SK-N-SH treated with all-trans-retinoic acid at 6 μM for 48 hours (cell line): Measurements from ENCODE around the gene VOPP1.

Source experiments
- ATAC-seq: fragments of 200-7000 bp; cut with Tn5 transposase; 3 replicates; pipeline ENCODE4 v1.9.1; 2020; ENCODE audit warnings: mild to moderate bottlenecking, moderate library complexity
- BACH2 ChIP-seq: fragments of 250-450 bp; sonication (Bioruptor Pico); IDR thresholded peaks from 2 replicates; pipeline ENCODE4 v1.9.0; 2021; ENCODE audit warnings: mild to moderate bottlenecking, borderline replicate concordance
- CSDC2 ChIP-seq: fragments of 250-450 bp; sonication (Bioruptor Pico); IDR thresholded peaks from 2 replicates; pipeline ENCODE4 v1.5.0; 2020; ENCODE audit warnings: mild to moderate bottlenecking, moderate library complexity
- CSRNP3 ChIP-seq: fragments of 250-450 bp; sonication (Bioruptor Pico); IDR thresholded peaks from 2 replicates; pipeline ENCODE4 v1.5.1; 2021; ENCODE audit warnings: mild to moderate bottlenecking, moderate library complexity
- ISL1 ChIP-seq: fragments of 250-450 bp; sonication (Bioruptor Pico); IDR thresholded peaks from 2 replicates; pipeline ENCODE4 v2.1.2; 2022; ENCODE audit warnings: mild to moderate bottlenecking, moderate library complexity
- OSR1 ChIP-seq: fragments of 250-450 bp; sonication (Bioruptor Pico); IDR thresholded peaks from 2 replicates; pipeline ENCODE4 v1.8.0; 2022; ENCODE audit warnings: moderate library complexity, mild to moderate bottlenecking, inconsistent platforms
- PPARA ChIP-seq: fragments of 250-450 bp; sonication (Bioruptor Pico); IDR thresholded peaks from 2 replicates; pipeline ENCODE4 v1.5.0; 2020; ENCODE audit warnings: mild to moderate bottlenecking, borderline replicate concordance
- RARB ChIP-seq: fragments of 250-450 bp; sonication (Bioruptor Pico); IDR thresholded peaks from 2 replicates; pipeline ENCODE4 v1.8.0; 2021; ENCODE audit warnings: mild to moderate bottlenecking, moderate library complexity
- SNAI2 ChIP-seq: fragments of 250-450 bp; sonication (Bioruptor Pico); IDR thresholded peaks from 2 replicates; pipeline ENCODE4 v1.5.0; 2020; ENCODE audit warnings: mild to moderate bottlenecking, moderate library complexity
- TCF4 ChIP-seq: fragments of 250-450 bp; sonication (Bioruptor Pico); IDR thresholded peaks from 2 replicates; pipeline ENCODE4 v1.8.0; 2021; ENCODE audit warnings: mild to moderate bottlenecking, moderate library complexity, borderline replicate concordance
- TOX ChIP-seq: fragments of 250-450 bp; sonication (Bioruptor Pico); IDR thresholded peaks from 2 replicates; pipeline ENCODE4 v1.8.0; 2021; ENCODE audit warnings: mild to moderate bottlenecking, moderate library complexity, borderline replicate concordance
- ZC3H10 ChIP-seq: fragments of 250-450 bp; sonication (Bioruptor Pico); IDR thresholded peaks from 2 replicates; pipeline ENCODE4 v1.5.1; 2021; ENCODE audit warnings: mild to moderate bottlenecking, moderate library complexity
- ZNF565 ChIP-seq: fragments of 450-650 bp; formaldehyde crosslinking; conservative IDR thresholded peaks from 2 replicates; pipeline ENCODE4 v1.5.0; 2020; ENCODE audit warnings: low read depth, mild to moderate bottlenecking, moderate library complexity
- ZNF70 ChIP-seq: fragments of 450-650 bp; formaldehyde crosslinking; IDR thresholded peaks from 2 replicates; pipeline ENCODE4 v1.5.0; 2020; ENCODE audit warnings: mild to moderate bottlenecking, moderate library complexity
- ZNF8 ChIP-seq: fragments of 450-650 bp; formaldehyde crosslinking; IDR thresholded peaks from 2 replicates; pipeline ENCODE4 v1.5.0; 2020; ENCODE audit warnings: mild to moderate bottlenecking, moderate library complexity
- TF ChIP-seq, protein P1 (sequence below): fragments of 250-450 bp; sonication (Bioruptor Pico); IDR thresholded peaks from 2 replicates; pipeline ENCODE4 v1.5.0; 2020; ENCODE audit warnings: mild to moderate bottlenecking, moderate library complexity
- TF ChIP-seq, protein P2 (sequence below): fragments of 250-450 bp; sonication (Bioruptor Pico); IDR thresholded peaks from 2 replicates; pipeline ENCODE4 v1.5.1; 2020; ENCODE audit warnings: low read depth, mild to moderate bottlenecking, moderate library complexity
- TF ChIP-seq, protein P3 (sequence below): fragments of 250-450 bp; sonication (Bioruptor Pico); IDR thresholded peaks from 2 replicates; pipeline ENCODE4 v1.8.0; 2021; ENCODE audit warnings: low read depth, mild to moderate bottlenecking, moderate library complexity, borderline replicate concordance
- TF ChIP-seq, protein P4 (sequence below): fragments of 250-450 bp; sonication (Bioruptor Pico); IDR thresholded peaks from 2 replicates; pipeline ENCODE4 v1.8.0; 2020; ENCODE audit warnings: mild to moderate bottlenecking, moderate library complexity, borderline replicate concordance

The VOPP1 gene

GRCh38 chr7:55435466-55435865, 136.8 kb downstream of the VOPP1 start:
- TF ChIP-seq OSR1 (CRISPR knock-in tag) (no peak), TCF4 (CRISPR knock-in tag) (no peak)
- TF ChIP-seq, protein P1, sequence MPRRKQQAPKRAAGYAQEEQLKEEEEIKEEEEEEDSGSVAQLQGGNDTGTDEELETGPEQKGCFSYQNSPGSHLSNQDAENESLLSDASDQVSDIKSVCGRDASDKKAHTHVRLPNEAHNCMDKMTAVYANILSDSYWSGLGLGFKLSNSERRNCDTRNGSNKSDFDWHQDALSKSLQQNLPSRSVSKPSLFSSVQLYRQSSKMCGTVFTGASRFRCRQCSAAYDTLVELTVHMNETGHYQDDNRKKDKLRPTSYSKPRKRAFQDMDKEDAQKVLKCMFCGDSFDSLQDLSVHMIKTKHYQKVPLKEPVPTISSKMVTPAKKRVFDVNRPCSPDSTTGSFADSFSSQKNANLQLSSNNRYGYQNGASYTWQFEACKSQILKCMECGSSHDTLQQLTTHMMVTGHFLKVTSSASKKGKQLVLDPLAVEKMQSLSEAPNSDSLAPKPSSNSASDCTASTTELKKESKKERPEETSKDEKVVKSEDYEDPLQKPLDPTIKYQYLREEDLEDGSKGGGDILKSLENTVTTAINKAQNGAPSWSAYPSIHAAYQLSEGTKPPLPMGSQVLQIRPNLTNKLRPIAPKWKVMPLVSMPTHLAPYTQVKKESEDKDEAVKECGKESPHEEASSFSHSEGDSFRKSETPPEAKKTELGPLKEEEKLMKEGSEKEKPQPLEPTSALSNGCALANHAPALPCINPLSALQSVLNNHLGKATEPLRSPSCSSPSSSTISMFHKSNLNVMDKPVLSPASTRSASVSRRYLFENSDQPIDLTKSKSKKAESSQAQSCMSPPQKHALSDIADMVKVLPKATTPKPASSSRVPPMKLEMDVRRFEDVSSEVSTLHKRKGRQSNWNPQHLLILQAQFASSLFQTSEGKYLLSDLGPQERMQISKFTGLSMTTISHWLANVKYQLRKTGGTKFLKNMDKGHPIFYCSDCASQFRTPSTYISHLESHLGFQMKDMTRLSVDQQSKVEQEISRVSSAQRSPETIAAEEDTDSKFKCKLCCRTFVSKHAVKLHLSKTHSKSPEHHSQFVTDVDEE (CRISPR knock-in tag): no peak

GRCh38 chr7:55432939-55433784, 139.1 kb downstream of the VOPP1 start:
- TF ChIP-seq RARB (CRISPR knock-in tag): no peak
- no peak for TF ChIP-seq ZNF8 (CRISPR knock-in tag)
- no peak for TF ChIP-seq ZNF565 (CRISPR knock-in tag)
- no peak for TF ChIP-seq BACH2 (CRISPR knock-in tag)
- TF ChIP-seq OSR1 (CRISPR knock-in tag): no peak
- TF ChIP-seq, protein P2, sequence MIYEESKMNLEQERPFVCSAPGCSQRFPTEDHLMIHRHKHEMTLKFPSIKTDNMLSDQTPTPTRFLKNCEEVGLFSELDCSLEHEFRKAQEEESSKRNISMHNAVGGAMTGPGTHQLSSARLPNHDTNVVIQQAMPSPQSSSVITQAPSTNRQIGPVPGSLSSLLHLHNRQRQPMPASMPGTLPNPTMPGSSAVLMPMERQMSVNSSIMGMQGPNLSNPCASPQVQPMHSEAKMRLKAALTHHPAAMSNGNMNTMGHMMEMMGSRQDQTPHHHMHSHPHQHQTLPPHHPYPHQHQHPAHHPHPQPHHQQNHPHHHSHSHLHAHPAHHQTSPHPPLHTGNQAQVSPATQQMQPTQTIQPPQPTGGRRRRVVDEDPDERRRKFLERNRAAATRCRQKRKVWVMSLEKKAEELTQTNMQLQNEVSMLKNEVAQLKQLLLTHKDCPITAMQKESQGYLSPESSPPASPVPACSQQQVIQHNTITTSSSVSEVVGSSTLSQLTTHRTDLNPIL (CRISPR knock-in tag): no peak
- no peak for TF ChIP-seq ISL1 (CRISPR knock-in tag)
- no peak for TF ChIP-seq PPARA (CRISPR knock-in tag)
- TF ChIP-seq, protein P3, sequence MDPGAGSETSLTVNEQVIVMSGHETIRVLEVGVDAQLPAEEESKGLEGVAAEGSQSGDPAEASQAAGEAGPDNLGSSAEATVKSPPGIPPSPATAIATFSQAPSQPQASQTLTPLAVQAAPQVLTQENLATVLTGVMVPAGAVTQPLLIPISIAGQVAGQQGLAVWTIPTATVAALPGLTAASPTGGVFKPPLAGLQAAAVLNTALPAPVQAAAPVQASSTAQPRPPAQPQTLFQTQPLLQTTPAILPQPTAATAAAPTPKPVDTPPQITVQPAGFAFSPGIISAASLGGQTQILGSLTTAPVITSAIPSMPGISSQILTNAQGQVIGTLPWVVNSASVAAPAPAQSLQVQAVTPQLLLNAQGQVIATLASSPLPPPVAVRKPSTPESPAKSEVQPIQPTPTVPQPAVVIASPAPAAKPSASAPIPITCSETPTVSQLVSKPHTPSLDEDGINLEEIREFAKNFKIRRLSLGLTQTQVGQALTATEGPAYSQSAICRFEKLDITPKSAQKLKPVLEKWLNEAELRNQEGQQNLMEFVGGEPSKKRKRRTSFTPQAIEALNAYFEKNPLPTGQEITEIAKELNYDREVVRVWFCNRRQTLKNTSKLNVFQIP (CRISPR knock-in tag): no peak
- TF ChIP-seq, protein P1 (CRISPR knock-in tag): no peak
- no peak for TF ChIP-seq ZNF70
- no peak for TF ChIP-seq ZC3H10 (CRISPR knock-in tag)
- no peak for TF ChIP-seq CSRNP3 (CRISPR knock-in tag)
- peak; percentile 71 for ATAC-seq

More at GRCh38 chr7:55435466-55435865, 136.8 kb downstream of the VOPP1 start:
- ATAC-seq: no peak

DNA sequence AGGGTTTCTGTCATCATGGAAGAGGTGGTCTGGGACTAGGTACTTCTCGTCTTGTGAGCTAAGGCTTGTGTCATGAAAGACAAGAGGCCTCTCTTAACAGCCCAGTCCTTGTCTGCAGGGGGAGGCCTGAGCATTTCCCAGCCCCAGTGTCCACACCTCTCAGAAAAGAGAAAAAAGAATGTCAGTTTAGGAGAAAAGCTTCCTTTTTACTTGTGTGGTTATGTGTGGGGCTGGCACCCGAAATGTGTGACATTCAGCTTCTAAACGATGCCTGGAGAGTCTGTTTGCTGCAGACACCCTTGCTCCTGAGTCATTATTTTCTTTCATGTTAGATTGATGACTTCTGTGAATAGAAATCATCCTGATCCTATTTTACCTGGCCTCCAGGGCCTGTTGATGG, 139.8 kb downstream of the VOPP1 start:
- ATAC-seq: no peak
- no peak for TF ChIP-seq ISL1 (CRISPR knock-in tag)
- TF ChIP-seq, protein P4, sequence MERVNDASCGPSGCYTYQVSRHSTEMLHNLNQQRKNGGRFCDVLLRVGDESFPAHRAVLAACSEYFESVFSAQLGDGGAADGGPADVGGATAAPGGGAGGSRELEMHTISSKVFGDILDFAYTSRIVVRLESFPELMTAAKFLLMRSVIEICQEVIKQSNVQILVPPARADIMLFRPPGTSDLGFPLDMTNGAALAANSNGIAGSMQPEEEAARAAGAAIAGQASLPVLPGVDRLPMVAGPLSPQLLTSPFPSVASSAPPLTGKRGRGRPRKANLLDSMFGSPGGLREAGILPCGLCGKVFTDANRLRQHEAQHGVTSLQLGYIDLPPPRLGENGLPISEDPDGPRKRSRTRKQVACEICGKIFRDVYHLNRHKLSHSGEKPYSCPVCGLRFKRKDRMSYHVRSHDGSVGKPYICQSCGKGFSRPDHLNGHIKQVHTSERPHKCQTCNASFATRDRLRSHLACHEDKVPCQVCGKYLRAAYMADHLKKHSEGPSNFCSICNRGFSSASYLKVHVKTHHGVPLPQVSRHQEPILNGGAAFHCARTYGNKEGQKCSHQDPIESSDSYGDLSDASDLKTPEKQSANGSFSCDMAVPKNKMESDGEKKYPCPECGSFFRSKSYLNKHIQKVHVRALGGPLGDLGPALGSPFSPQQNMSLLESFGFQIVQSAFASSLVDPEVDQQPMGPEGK: no peak
- TF ChIP-seq TOX (CRISPR knock-in tag): no peak
- no peak for TF ChIP-seq ZC3H10 (CRISPR knock-in tag)
- TF ChIP-seq, protein P3 (CRISPR knock-in tag): no peak
- no peak for TF ChIP-seq RARB (CRISPR knock-in tag)
- TF ChIP-seq BACH2 (CRISPR knock-in tag): no peak
- TF ChIP-seq, protein P1 (CRISPR knock-in tag): no peak
- no peak for TF ChIP-seq ZNF8 (CRISPR knock-in tag)
- no peak for TF ChIP-seq ZNF565 (CRISPR knock-in tag)
- no peak for TF ChIP-seq SNAI2 (CRISPR knock-in tag)
- no peak for TF ChIP-seq CSDC2
